SK-N-SH treated with all-trans-retinoic acid at 6 μM for 48 hours (cell line): ENCODE measurements around the gene BNC2.

Experiments used
- ATAC-seq: fragments of 200-7000 bp; cut with Tn5 transposase; 3 replicates; pipeline ENCODE4 v1.9.1; 2020; ENCODE audit warnings: mild to moderate bottlenecking, moderate library complexity
- BACH2 ChIP-seq: fragments of 250-450 bp; sonication (Bioruptor Pico); IDR thresholded peaks from 2 replicates; pipeline ENCODE4 v1.9.0; 2021; ENCODE audit warnings: mild to moderate bottlenecking, borderline replicate concordance
- CREB5 ChIP-seq: fragments of 250-450 bp; sonication (Bioruptor Pico); IDR thresholded peaks from 2 replicates; pipeline ENCODE4 v1.5.1; 2020; ENCODE audit warnings: low read depth, mild to moderate bottlenecking, moderate library complexity
- CSDC2 ChIP-seq: fragments of 250-450 bp; sonication (Bioruptor Pico); IDR thresholded peaks from 2 replicates; pipeline ENCODE4 v1.5.0; 2020; ENCODE audit warnings: mild to moderate bottlenecking, moderate library complexity
- CSRNP3 ChIP-seq: fragments of 250-450 bp; sonication (Bioruptor Pico); IDR thresholded peaks from 2 replicates; pipeline ENCODE4 v1.5.1; 2021; ENCODE audit warnings: mild to moderate bottlenecking, moderate library complexity
- ESRRG ChIP-seq: fragments of 250-450 bp; sonication (Bioruptor Pico); IDR thresholded peaks from 2 replicates; pipeline ENCODE4 v1.6.1; 2021; ENCODE audit warnings: mild to moderate bottlenecking
- GLIS3 ChIP-seq: fragments of 250-450 bp; sonication (Bioruptor Pico); IDR thresholded peaks from 2 replicates; pipeline ENCODE4 v1.5.0; 2020; ENCODE audit warnings: mild to moderate bottlenecking, moderate library complexity
- ISL1 ChIP-seq: fragments of 250-450 bp; sonication (Bioruptor Pico); IDR thresholded peaks from 2 replicates; pipeline ENCODE4 v2.1.2; 2022; ENCODE audit warnings: mild to moderate bottlenecking, moderate library complexity
- OSR1 ChIP-seq: fragments of 250-450 bp; sonication (Bioruptor Pico); IDR thresholded peaks from 2 replicates; pipeline ENCODE4 v1.8.0; 2022; ENCODE audit warnings: moderate library complexity, mild to moderate bottlenecking, inconsistent platforms
- PATZ1 ChIP-seq: fragments of 250-450 bp; sonication (Bioruptor Pico); IDR thresholded peaks from 2 replicates; pipeline ENCODE4 v1.8.0; 2020; ENCODE audit warnings: mild to moderate bottlenecking, moderate library complexity, borderline replicate concordance
- PPARA ChIP-seq: fragments of 250-450 bp; sonication (Bioruptor Pico); IDR thresholded peaks from 2 replicates; pipeline ENCODE4 v1.5.0; 2020; ENCODE audit warnings: mild to moderate bottlenecking, borderline replicate concordance
- RARB ChIP-seq: fragments of 250-450 bp; sonication (Bioruptor Pico); IDR thresholded peaks from 2 replicates; pipeline ENCODE4 v1.8.0; 2021; ENCODE audit warnings: mild to moderate bottlenecking, moderate library complexity
- SNAI2 ChIP-seq: fragments of 250-450 bp; sonication (Bioruptor Pico); IDR thresholded peaks from 2 replicates; pipeline ENCODE4 v1.5.0; 2020; ENCODE audit warnings: mild to moderate bottlenecking, moderate library complexity
- TCF4 ChIP-seq: fragments of 250-450 bp; sonication (Bioruptor Pico); IDR thresholded peaks from 2 replicates; pipeline ENCODE4 v1.8.0; 2021; ENCODE audit warnings: mild to moderate bottlenecking, moderate library complexity, borderline replicate concordance
- TOX ChIP-seq: fragments of 250-450 bp; sonication (Bioruptor Pico); IDR thresholded peaks from 2 replicates; pipeline ENCODE4 v1.8.0; 2021; ENCODE audit warnings: mild to moderate bottlenecking, moderate library complexity, borderline replicate concordance
- ZC3H10 ChIP-seq: fragments of 250-450 bp; sonication (Bioruptor Pico); IDR thresholded peaks from 2 replicates; pipeline ENCODE4 v1.5.1; 2021; ENCODE audit warnings: mild to moderate bottlenecking, moderate library complexity
- ZFP3 ChIP-seq: fragments of 250-450 bp; sonication (Bioruptor Pico); IDR thresholded peaks from 2 replicates; pipeline ENCODE4 v1.5.0; 2020; ENCODE audit warnings: mild to moderate bottlenecking, moderate library complexity
- ZFP30 ChIP-seq: fragments of 450-650 bp; formaldehyde crosslinking; IDR thresholded peaks from 2 replicates; pipeline ENCODE4 v1.5.0; 2022; ENCODE audit warnings: mild to moderate bottlenecking, moderate library complexity
- ZNF565 ChIP-seq: fragments of 450-650 bp; formaldehyde crosslinking; conservative IDR thresholded peaks from 2 replicates; pipeline ENCODE4 v1.5.0; 2020; ENCODE audit warnings: low read depth, mild to moderate bottlenecking, moderate library complexity
- ZNF70 ChIP-seq: fragments of 450-650 bp; formaldehyde crosslinking; IDR thresholded peaks from 2 replicates; pipeline ENCODE4 v1.5.0; 2020; ENCODE audit warnings: mild to moderate bottlenecking, moderate library complexity
- ZNF8 ChIP-seq: fragments of 450-650 bp; formaldehyde crosslinking; IDR thresholded peaks from 2 replicates; pipeline ENCODE4 v1.5.0; 2020; ENCODE audit warnings: mild to moderate bottlenecking, moderate library complexity
- TF ChIP-seq, protein P1 (sequence below): fragments of 250-450 bp; sonication (Bioruptor Pico); IDR thresholded peaks from 2 replicates; pipeline ENCODE4 v1.5.0; 2020; ENCODE audit warnings: mild to moderate bottlenecking, moderate library complexity
- TF ChIP-seq, protein P2 (sequence below): fragments of 250-450 bp; sonication (Bioruptor Pico); IDR thresholded peaks from 2 replicates; pipeline ENCODE4 v1.8.0; 2021; ENCODE audit warnings: low read depth, mild to moderate bottlenecking, moderate library complexity, borderline replicate concordance

BNC2 gene

DNA sequence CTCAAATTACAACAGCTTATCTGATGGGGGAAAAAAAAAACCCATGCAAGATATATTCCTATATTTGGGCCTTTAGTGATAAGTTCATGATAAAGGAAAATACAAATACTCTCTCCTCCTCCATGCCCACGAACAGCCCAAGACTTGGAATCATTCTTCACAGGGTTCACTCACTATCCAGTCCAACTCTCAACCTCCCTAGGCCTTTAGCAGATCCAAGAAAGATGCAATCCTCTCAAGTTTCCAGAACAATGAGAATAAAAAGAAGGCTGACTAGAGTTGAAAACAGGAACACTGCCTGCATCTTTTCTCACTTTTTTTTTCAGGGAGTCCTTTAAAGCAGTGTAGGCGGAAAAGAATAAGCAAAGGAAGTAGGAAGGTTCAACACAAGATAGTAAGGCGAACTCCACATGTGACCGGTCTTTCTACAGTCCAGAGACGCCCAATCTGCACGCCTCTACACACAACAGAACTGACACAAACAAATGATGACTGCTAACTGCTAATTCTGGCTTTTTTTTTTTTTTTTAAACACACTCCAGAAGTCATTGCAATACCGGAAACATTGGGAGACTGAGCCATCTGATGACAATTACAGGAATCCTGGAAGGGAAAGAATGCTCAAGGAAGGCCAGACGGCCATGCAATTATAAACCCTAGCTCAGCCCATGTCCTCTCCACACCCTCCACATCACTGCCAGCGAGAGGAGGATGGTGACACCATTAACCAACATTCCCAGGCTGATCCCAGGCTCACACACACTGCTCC lies 75.4 kb downstream of the BNC2 start:
- peak; percentile 69 for ATAC-seq
- no peak for TF ChIP-seq ZNF8 (CRISPR knock-in tag)
- no peak for TF ChIP-seq BACH2 (CRISPR knock-in tag)
- TF ChIP-seq RARB (CRISPR knock-in tag), result no peak

DNA sequence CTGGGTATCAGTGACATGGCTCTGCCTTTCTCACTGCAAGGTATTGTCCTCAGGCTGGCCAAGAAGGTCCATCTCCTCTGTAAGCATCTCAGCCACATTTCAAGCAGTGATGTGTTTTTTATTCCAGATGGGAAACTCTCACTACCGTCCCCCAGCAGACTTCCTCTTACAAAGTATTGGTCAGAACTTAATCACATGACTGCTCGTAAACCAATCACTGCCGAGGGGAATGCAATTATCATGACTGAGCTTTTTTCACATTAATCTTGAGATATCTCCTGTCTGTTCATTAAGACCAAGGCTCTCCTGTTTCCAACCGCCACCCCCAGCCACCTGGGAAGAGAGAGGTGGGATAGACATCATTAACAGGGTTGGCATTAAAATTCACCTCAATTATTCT lies 76.4 kb downstream of the BNC2 start:
- ATAC-seq, result no peak
- no peak for TF ChIP-seq RARB (CRISPR knock-in tag)
- TF ChIP-seq ZNF8 (CRISPR knock-in tag), result no peak
- TF ChIP-seq TCF4, result no peak
- TF ChIP-seq CREB5 (CRISPR knock-in tag), result no peak
- TF ChIP-seq SNAI2 (CRISPR knock-in tag), result no peak
- no peak for TF ChIP-seq ZFP30 (CRISPR knock-in tag)
- TF ChIP-seq, protein P1, sequence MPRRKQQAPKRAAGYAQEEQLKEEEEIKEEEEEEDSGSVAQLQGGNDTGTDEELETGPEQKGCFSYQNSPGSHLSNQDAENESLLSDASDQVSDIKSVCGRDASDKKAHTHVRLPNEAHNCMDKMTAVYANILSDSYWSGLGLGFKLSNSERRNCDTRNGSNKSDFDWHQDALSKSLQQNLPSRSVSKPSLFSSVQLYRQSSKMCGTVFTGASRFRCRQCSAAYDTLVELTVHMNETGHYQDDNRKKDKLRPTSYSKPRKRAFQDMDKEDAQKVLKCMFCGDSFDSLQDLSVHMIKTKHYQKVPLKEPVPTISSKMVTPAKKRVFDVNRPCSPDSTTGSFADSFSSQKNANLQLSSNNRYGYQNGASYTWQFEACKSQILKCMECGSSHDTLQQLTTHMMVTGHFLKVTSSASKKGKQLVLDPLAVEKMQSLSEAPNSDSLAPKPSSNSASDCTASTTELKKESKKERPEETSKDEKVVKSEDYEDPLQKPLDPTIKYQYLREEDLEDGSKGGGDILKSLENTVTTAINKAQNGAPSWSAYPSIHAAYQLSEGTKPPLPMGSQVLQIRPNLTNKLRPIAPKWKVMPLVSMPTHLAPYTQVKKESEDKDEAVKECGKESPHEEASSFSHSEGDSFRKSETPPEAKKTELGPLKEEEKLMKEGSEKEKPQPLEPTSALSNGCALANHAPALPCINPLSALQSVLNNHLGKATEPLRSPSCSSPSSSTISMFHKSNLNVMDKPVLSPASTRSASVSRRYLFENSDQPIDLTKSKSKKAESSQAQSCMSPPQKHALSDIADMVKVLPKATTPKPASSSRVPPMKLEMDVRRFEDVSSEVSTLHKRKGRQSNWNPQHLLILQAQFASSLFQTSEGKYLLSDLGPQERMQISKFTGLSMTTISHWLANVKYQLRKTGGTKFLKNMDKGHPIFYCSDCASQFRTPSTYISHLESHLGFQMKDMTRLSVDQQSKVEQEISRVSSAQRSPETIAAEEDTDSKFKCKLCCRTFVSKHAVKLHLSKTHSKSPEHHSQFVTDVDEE (CRISPR knock-in tag), result no peak
- no peak for TF ChIP-seq ZC3H10 (CRISPR knock-in tag)
- no peak for TF ChIP-seq CSRNP3
- no peak for TF ChIP-seq PATZ1
- TF ChIP-seq BACH2 (CRISPR knock-in tag), result no peak
- no peak for TF ChIP-seq GLIS3 (CRISPR knock-in tag)
- TF ChIP-seq, all 23 proteins: peak for 0

GRCh38 chr9:16787724-16788123 lies 82.7 kb downstream of the BNC2 start:
- ATAC-seq, result peak; percentile 73
- TF ChIP-seq ZFP3, result no peak
- TF ChIP-seq ZNF70 (CRISPR knock-in tag), result no peak
- no peak for TF ChIP-seq BACH2 (CRISPR knock-in tag)
- no peak for TF ChIP-seq ZNF565
- no peak for TF ChIP-seq RARB (CRISPR knock-in tag)
- TF ChIP-seq TOX (CRISPR knock-in tag), result no peak
- TF ChIP-seq ISL1 (CRISPR knock-in tag), result no peak
- TF ChIP-seq PPARA, result no peak
- TF ChIP-seq TCF4, result no peak
- no peak for TF ChIP-seq CREB5 (CRISPR knock-in tag)
- TF ChIP-seq, protein P1 (CRISPR knock-in tag), result no peak
- TF ChIP-seq GLIS3 (CRISPR knock-in tag), result no peak
- no peak for TF ChIP-seq ZFP30 (CRISPR knock-in tag)
- TF ChIP-seq CSRNP3, result no peak
- TF ChIP-seq, protein P2, sequence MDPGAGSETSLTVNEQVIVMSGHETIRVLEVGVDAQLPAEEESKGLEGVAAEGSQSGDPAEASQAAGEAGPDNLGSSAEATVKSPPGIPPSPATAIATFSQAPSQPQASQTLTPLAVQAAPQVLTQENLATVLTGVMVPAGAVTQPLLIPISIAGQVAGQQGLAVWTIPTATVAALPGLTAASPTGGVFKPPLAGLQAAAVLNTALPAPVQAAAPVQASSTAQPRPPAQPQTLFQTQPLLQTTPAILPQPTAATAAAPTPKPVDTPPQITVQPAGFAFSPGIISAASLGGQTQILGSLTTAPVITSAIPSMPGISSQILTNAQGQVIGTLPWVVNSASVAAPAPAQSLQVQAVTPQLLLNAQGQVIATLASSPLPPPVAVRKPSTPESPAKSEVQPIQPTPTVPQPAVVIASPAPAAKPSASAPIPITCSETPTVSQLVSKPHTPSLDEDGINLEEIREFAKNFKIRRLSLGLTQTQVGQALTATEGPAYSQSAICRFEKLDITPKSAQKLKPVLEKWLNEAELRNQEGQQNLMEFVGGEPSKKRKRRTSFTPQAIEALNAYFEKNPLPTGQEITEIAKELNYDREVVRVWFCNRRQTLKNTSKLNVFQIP, result no peak
- TF ChIP-seq OSR1 (CRISPR knock-in tag), result no peak
- no peak for TF ChIP-seq ESRRG (CRISPR knock-in tag)
- TF ChIP-seq SNAI2 (CRISPR knock-in tag), result no peak
- no peak for TF ChIP-seq CSDC2 (CRISPR knock-in tag)
